Caco-2 (cell line): ENCODE results near the gene SOX11. TPM values are rescaled to one million over a fixed set of nuclear protein-coding genes. Genes with fewer than 3 reads are reported as not detected.

Experiments used
- BruUV-seq: library from RNA; stranded (reverse); fragments of 400-500 nt; replicated peaks from 2 replicates; lab custom pipeline; 2021; lab: Mats Ljungman, UMichigan
- CTCF ChIA-PET: fragments of 300-600 bp; sonication (Branson Sonifier 250); formaldehyde crosslinking; loops from one replicate; lab custom pipeline; 2022; ENCODE audit warnings: antibody characterized with exemption; lab: Charles Lee
- POLR2A ChIA-PET: fragments of 300-600 bp; sonication (Branson Sonifier 250); formaldehyde crosslinking; loops from one replicate; lab custom pipeline; 2022; ENCODE audit warnings: antibody characterized with exemption; lab: Charles Lee
- DNase-seq, 2 experiments: peaks; one replicate each; pipeline versions ENCODE4 v3.0.0 to v3.0.0-alpha.2; 2020 to 2022
- H3K27me3 ChIP-seq: replicated peaks from 2 replicates; pipeline ENCODE4 v1.6.0; 2011; ENCODE audit warnings: low read length; ENCODE audit not compliant: control insufficient read depth, insufficient read depth
- H3K36me3 ChIP-seq: 2 replicates; pipeline ENCODE4 v1.5.1; 2011; ENCODE audit warnings: low read length; ENCODE audit not compliant: control insufficient read depth, insufficient read depth
- H3K4me1 ChIP-seq: fragments of 250-450 bp; sonication (Bioruptor Pico); 2 replicates; pipeline ENCODE4 v1.5.1; 2020; ENCODE audit warnings: mild to moderate bottlenecking
- H3K4me3 ChIP-seq: 2 replicates; pipeline ENCODE4 v1.5.1; 2011; ENCODE audit warnings: low read depth, mild to moderate bottlenecking, control low read depth, low read length
- H3K9me3 ChIP-seq: fragments of 250-450 bp; sonication (Bioruptor Pico); 2 replicates; pipeline ENCODE4 v1.5.1; 2020; ENCODE audit warnings: mild to moderate bottlenecking, moderate library complexity
- H3K27ac Mint-ChIP-seq: one replicate; pipeline ENCODE4 v1.8.0; 2022; ENCODE audit warnings: mixed read lengths; ENCODE audit not compliant: unreplicated experiment
- H3K27me3 Mint-ChIP-seq: one replicate; pipeline ENCODE4 v1.8.0; 2022; ENCODE audit warnings: mixed read lengths; ENCODE audit not compliant: insufficient read depth, unreplicated experiment
- H3K36me3 Mint-ChIP-seq: one replicate; pipeline ENCODE4 v1.8.0; 2022; ENCODE audit warnings: mild to moderate bottlenecking, mixed read lengths; ENCODE audit not compliant: insufficient read depth, unreplicated experiment
- H3K4me1 Mint-ChIP-seq: one replicate; pipeline ENCODE4 v1.8.0; 2022; ENCODE audit warnings: low read depth, mixed read lengths; ENCODE audit not compliant: unreplicated experiment
- H3K4me3 Mint-ChIP-seq: one replicate; pipeline ENCODE4 v1.8.0; 2022; ENCODE audit warnings: mild to moderate bottlenecking, moderate library complexity, mixed read lengths; ENCODE audit not compliant: unreplicated experiment
- H3K9me3 Mint-ChIP-seq: one replicate; pipeline ENCODE4 v1.8.0; 2022; ENCODE audit warnings: mixed read lengths; ENCODE audit not compliant: unreplicated experiment
- intact Hi-C: fragments of 100-400 bp; cut with micrococcal nuclease; formaldehyde crosslinking; loops from one replicate; pipeline ENCODE4 v1.10.0; 2022; ENCODE audit not compliant: unreplicated experiment
- total RNA-seq: library from RNA; stranded (reverse); gene quantifications from 2 replicates; pipeline ENCODE4 v1.2.3, GENCODE V29; 2022
- TF ChIP-seq, protein P1 (sequence below), 2 experiments: fragments of 200-600 bp in 1 of 2; IDR thresholded peaks; 1 replicate in 1 of 2; 2 replicates in 1 of 2; pipeline versions ENCODE4 v1.5.1 to v1.8.0; 2011 to 2022; ENCODE audit warnings: antibody characterized with exemption in 1 of 2, control low read depth in 1 of 2, inconsistent platforms in 1 of 2, low read depth in 1 of 2, low read length in 1 of 2, mild to moderate bottlenecking in 1 of 2, moderate library complexity in 1 of 2; ENCODE audit not compliant: insufficient read depth in 1 of 2, severe bottlenecking in 1 of 2, unreplicated experiment in 1 of 2

The SOX11 gene
- total RNA-seq, 1 experiment from 2014 or later = not detected

DNA sequence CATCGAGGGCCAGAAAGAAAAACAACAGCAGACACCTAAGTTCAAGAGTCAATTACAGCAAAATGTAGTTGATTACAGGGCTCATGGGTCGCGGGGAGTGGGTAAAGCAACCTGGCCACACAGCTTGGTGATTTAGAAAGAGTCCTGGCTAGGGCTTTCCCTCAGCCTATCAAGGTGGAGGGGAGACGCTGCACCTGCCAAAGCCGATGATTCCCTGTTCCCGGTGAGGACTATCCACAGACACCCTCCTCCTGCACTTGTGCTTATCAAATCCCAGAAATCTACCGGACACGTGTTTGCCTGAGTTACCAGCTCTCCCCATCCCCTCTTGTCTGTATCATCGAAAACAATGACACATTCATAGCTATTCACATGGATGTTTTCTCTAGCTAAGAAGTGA, 7.0 kb upstream of the SOX11 start:
- BruUV-seq = no TSS peak
- Histone ChIP-seq H3K36me3 (no peaks in the 10 kb centered on the region), H3K4me3 (no peak overlapping the region), H3K4me1 (no peaks in the 10 kb centered on the region), H3K27me3 (no peaks in the 10 kb centered on the region), H3K9me3 (no peaks in the 10 kb centered on the region; the same call in 1 of the 2 replicates)
- ChIA-PET POLR2A (no interaction called here), CTCF (no interaction called here)
- H3K36me3 Mint-ChIP-seq = no peaks in the 10 kb centered on the region
- intact Hi-C loops = no loop called here
- peaks cover 9% of the 10 kb centered on the region for H3K9me3 Mint-ChIP-seq
- no peaks in the 10 kb centered on the region for H3K4me1 Mint-ChIP-seq
- TF ChIP-seq, protein P1, sequence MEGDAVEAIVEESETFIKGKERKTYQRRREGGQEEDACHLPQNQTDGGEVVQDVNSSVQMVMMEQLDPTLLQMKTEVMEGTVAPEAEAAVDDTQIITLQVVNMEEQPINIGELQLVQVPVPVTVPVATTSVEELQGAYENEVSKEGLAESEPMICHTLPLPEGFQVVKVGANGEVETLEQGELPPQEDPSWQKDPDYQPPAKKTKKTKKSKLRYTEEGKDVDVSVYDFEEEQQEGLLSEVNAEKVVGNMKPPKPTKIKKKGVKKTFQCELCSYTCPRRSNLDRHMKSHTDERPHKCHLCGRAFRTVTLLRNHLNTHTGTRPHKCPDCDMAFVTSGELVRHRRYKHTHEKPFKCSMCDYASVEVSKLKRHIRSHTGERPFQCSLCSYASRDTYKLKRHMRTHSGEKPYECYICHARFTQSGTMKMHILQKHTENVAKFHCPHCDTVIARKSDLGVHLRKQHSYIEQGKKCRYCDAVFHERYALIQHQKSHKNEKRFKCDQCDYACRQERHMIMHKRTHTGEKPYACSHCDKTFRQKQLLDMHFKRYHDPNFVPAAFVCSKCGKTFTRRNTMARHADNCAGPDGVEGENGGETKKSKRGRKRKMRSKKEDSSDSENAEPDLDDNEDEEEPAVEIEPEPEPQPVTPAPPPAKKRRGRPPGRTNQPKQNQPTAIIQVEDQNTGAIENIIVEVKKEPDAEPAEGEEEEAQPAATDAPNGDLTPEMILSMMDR (IDR thresholded peaks at IDR 0.05; ENCODE audit: insufficient read depth in 1 of 2, low read depth in 1 of 2, low read length in 1 of 2, severe bottlenecking in 1 of 2, unreplicated experiment in 1 of 2) = no peak
- H3K27me3 Mint-ChIP-seq = no peaks in the 10 kb centered on the region
- H3K27ac Mint-ChIP-seq = no peak overlapping the region
- no peak overlapping the region for H3K4me3 Mint-ChIP-seq
- no peak for DNase-seq

DNA sequence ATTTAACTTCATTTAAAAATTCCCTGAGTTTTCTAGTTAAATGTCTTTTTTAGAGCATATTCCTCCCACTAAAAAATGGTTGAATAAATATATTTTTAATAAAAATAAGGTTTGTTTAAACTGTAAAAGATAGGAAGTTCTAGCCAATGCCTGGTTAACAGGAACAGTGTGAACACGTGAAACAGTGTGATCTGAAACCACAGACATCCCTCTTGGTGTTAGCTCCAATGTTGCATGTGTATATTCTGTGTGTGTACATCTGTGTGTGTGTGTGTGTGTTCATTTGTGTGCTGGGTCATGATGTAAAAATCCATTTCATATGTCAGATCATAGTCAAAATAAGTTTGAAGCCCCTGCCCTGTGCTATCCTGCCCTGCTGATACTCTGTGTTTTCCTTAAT, 6.1 kb upstream of the SOX11 start:
- H3K27ac Mint-ChIP-seq = no peak overlapping the region
- H3K4me3 Mint-ChIP-seq = no peak overlapping the region
- no TSS peak for BruUV-seq
- no peaks in the 10 kb centered on the region for H3K4me1 Mint-ChIP-seq
- POLR2A ChIA-PET = no interaction called here
- Histone ChIP-seq H3K4me3 (no peak overlapping the region), H3K27me3 (no peaks in the 10 kb centered on the region), H3K9me3 (no peaks in the 10 kb centered on the region; the same call in 1 of the 2 replicates), H3K4me1 (no peaks in the 10 kb centered on the region), H3K36me3 (no peaks in the 10 kb centered on the region)
- TF ChIP-seq, protein P1 (IDR thresholded peaks at IDR 0.05; ENCODE audit: insufficient read depth in 1 of 2, low read depth in 1 of 2, low read length in 1 of 2, severe bottlenecking in 1 of 2, unreplicated experiment in 1 of 2) = no peak
- no peak for DNase-seq
- intact Hi-C loops = no loop called here
- peaks cover 9% of the 10 kb centered on the region for H3K9me3 Mint-ChIP-seq
- CTCF ChIA-PET = no interaction called here
- no peaks in the 10 kb centered on the region for H3K36me3 Mint-ChIP-seq
- H3K27me3 Mint-ChIP-seq = no peaks in the 10 kb centered on the region

DNA sequence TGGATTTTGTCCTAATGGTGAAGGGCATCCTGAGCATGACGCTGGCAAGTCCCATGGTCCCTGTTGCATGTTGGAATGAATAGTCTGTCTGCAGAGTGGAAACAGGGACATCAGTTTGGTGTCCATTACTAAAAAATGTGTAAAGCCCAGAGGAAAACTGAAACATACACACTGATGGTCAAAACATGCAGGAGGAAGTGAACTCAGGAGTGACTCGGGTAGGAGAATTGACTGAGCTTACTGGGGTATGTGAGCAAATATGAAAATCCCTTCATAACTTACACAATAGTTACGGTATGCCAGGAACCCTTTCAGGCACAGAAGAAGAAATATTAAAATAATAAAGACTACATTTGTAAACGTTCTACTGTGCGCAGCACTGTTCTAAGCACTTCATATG, 5.6 kb upstream of the SOX11 start:
- Histone ChIP-seq H3K4me1 (no peaks in the 10 kb centered on the region), H3K36me3 (no peaks in the 10 kb centered on the region), H3K27me3 (no peaks in the 10 kb centered on the region), H3K4me3 (no peak overlapping the region), H3K9me3 (no peaks in the 10 kb centered on the region; the same call in 1 of the 2 replicates)
- H3K4me1 Mint-ChIP-seq = no peaks in the 10 kb centered on the region
- H3K27ac Mint-ChIP-seq = no peak overlapping the region
- H3K27me3 Mint-ChIP-seq = no peaks in the 10 kb centered on the region
- POLR2A ChIA-PET = interaction anchor here (0.7 kb wide), 1 partner anchor 11 kb away, joined by 3 read pairs; no protein-coding TSS in a partner anchor
- intact Hi-C loops = no loop called here
- no peak overlapping the region for H3K4me3 Mint-ChIP-seq
- no peak for DNase-seq
- H3K9me3 Mint-ChIP-seq = peaks cover 7% of the 10 kb centered on the region
- CTCF ChIA-PET = no interaction called here
- TF ChIP-seq, protein P1 (IDR thresholded peaks at IDR 0.05; ENCODE audit: insufficient read depth in 1 of 2, low read depth in 1 of 2, low read length in 1 of 2, severe bottlenecking in 1 of 2, unreplicated experiment in 1 of 2) = no peak
- BruUV-seq = no TSS peak
- H3K36me3 Mint-ChIP-seq = no peaks in the 10 kb centered on the region
